Large intestine (tissue), 12 donors: ENCODE measurements around the gene RHOG. TPM values are rescaled to one million over a fixed set of nuclear protein-coding genes. Genes with fewer than 3 reads are reported as not detected.

Source experiments
- DNase-seq, 2 donors: peaks; one replicate each; pipeline versions ENCODE4 v3.0.0 to v3.0.0-alpha.2; 2013
- H3K27ac ChIP-seq: one replicate; pipeline ENCODE4 v1.5.1; 2013; ENCODE audit warnings: low read length
- H3K27me3 ChIP-seq: 2 replicates; pipeline ENCODE4 v1.6.1; 2013; ENCODE audit warnings: low read length; ENCODE audit not compliant: control insufficient read depth, insufficient read depth
- H3K36me3 ChIP-seq: 2 replicates; pipeline ENCODE4 v1.6.1; 2013; ENCODE audit warnings: low read length; ENCODE audit not compliant: control insufficient read depth, insufficient read depth
- H3K4me1 ChIP-seq: one replicate; pipeline ENCODE4 v1.6.1; 2013; ENCODE audit warnings: low read length; ENCODE audit not compliant: control insufficient read depth, insufficient read depth
- H3K4me3 ChIP-seq: one replicate; pipeline ENCODE4 v1.5.1; 2013; ENCODE audit warnings: low read length
- H3K9me3 ChIP-seq: one replicate; pipeline ENCODE4 v1.6.1; 2013; ENCODE audit warnings: mild to moderate bottlenecking, low read depth, low read length, moderate library complexity; ENCODE audit not compliant: control insufficient read depth
- WGBS: methylation state at CpG from one replicate; pipeline ENCODE4 v1.1.5; 2013; ENCODE audit warnings: low lambda C conversion rate; ENCODE audit not compliant: insufficient coverage; 5-methylcytosine and 5-hydroxymethylcytosine counted together
- long read RNA-seq, 11 donors: transcript quantifications; one replicate each; lab custom pipeline, GENCODE V29; 2026
- polyA plus RNA-seq: library from polyadenylated mRNA; unstranded; fragments of 120-200 nt; gene quantifications from one replicate; pipeline ENCODE4 v1.2.1, GENCODE V29; 2013

RHOG gene
- polyA plus RNA-seq, result 48.9 TPM
- long read RNA-seq, donor 1, transcript RHOG-201 (2 exons, 1,319 nt), result major isoform, 7 of 7 reads
- long read RNA-seq, donor 1, partial matches to known transcripts, result 0 of 7 reads
- long read RNA-seq, donor 1, other reads (novel, unspliced or antisense), result 0 of 7 reads
- long read RNA-seq, donor 2, transcript RHOG-201 (2 exons, 1,319 nt), result major isoform, 21 of 53 reads
- long read RNA-seq, donor 2, partial matches to known transcripts, result 31 of 53 reads
- long read RNA-seq, donor 2, other reads (novel, unspliced or antisense), result 0 of 53 reads
- long read RNA-seq, donor 3, result 0 reads
- long read RNA-seq, donor 4, partial matches to known transcripts, result 0 of 4 reads
- long read RNA-seq, donor 4, other reads (novel, unspliced or antisense), result 0 of 4 reads
- long read RNA-seq, donor 5, transcript RHOG-201 (2 exons, 1,319 nt), result major isoform, 13 of 13 reads
- long read RNA-seq, donor 5, partial matches to known transcripts, result 0 of 13 reads
- long read RNA-seq, donor 5, other reads (novel, unspliced or antisense), result 0 of 13 reads
- long read RNA-seq, donor 6, transcript RHOG-201 (2 exons, 1,319 nt), result major isoform, 24 of 25 reads
- long read RNA-seq, donor 6, partial matches to known transcripts, result 0 of 25 reads
- long read RNA-seq, donor 6, other reads (novel, unspliced or antisense), result 0 of 25 reads
- long read RNA-seq, donor 7, transcript RHOG-201 (2 exons, 1,319 nt), result major isoform, 12 of 12 reads
- long read RNA-seq, donor 7, partial matches to known transcripts, result 0 of 12 reads
- long read RNA-seq, donor 7, other reads (novel, unspliced or antisense), result 0 of 12 reads
- long read RNA-seq, donor 8, transcript RHOG-201 (2 exons, 1,319 nt), result major isoform, 30 of 31 reads
- long read RNA-seq, donor 8, partial matches to known transcripts, result 0 of 31 reads
- long read RNA-seq, donor 8, other reads (novel, unspliced or antisense), result 0 of 31 reads
- long read RNA-seq, donor 9, transcript RHOG-201 (2 exons, 1,319 nt), result major isoform, 14 of 14 reads
- long read RNA-seq, donor 9, partial matches to known transcripts, result 0 of 14 reads
- long read RNA-seq, donor 9, other reads (novel, unspliced or antisense), result 0 of 14 reads
- long read RNA-seq, donor 10, transcript RHOG-201 (2 exons, 1,319 nt), result major isoform, 19 of 19 reads
- long read RNA-seq, donor 10, partial matches to known transcripts, result 0 of 19 reads
- long read RNA-seq, donor 10, other reads (novel, unspliced or antisense), result 0 of 19 reads
- long read RNA-seq, donor 11, transcript RHOG-201 (2 exons, 1,319 nt), result major isoform, 11 of 32 reads
- long read RNA-seq, donor 11, partial matches to known transcripts, result 21 of 32 reads
- long read RNA-seq, donor 11, other reads (novel, unspliced or antisense), result 0 of 32 reads

DNA sequence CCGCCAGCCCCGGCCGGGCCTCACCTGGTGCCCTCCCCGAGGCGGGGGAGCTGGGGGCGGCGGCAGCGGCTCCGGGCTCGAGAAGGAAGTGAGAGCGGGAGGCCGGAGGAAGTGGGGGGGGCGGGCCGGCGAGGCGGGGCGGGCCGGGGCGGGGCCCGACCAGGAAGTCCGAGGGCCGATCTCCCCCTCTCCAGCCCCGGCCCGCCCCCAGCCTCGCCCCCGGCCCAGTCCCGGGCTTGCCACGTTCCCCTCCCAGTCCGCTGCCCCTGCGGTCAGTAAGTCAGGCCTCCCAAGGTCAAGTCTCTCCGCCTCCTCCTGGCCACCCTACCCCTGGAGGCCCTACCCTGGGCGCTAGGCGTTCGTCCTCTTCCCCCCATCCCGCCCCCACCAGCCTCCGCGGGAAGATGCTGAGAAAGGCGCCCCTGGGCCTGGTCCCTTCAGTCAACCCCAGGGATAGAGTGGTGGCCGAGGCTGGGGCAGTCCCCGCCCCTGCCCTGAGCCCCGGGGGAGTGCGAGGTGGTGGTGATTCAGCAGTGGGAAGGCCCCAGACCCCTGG lies at the start of gene RHOG:
TSS of gene RHOG (minus strand) at position 90 of the 556 bp plus-strand sequence. CDS start 12,821 bp downstream, outside the sequence.
- Histone ChIP-seq H3K27ac (peak within 1 kb of the TSS; percentile 92), H3K36me3 (no peaks in the 10 kb centered on the region), H3K27me3 (no peaks in the 10 kb centered on the region), H3K9me3 (no peaks in the 10 kb centered on the region), H3K4me1 (peaks cover 13% of the 10 kb centered on the region), H3K4me3 (peak within 1 kb of the TSS; percentile 76)
- no CpG with 5 or more reads among the region's 42 CpGs for WGBS
- peak; percentile 60 to 85 for DNase-seq

DNA sequence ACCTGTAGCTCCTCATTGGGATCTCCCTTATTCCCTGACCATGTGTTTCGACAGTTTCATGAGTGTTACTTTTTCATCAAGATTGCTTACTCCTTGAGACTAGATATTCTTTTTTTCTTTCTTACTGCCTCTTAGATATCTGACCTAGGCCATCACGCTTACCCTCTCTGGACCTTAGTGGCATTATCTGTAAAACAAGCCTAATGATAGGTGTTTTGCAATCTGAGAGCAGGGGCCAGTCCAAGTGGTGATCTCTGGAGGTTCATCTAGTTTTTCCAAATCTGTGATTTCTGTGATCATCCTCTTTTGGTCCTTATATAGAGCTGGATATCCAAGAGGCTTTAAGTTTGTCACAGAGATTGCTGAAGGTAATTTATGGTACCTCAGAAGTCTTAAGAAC lies 49.3 kb upstream of the RHOG start:
- H3K36me3 ChIP-seq, result no peaks in the 10 kb centered on the region

DNA sequence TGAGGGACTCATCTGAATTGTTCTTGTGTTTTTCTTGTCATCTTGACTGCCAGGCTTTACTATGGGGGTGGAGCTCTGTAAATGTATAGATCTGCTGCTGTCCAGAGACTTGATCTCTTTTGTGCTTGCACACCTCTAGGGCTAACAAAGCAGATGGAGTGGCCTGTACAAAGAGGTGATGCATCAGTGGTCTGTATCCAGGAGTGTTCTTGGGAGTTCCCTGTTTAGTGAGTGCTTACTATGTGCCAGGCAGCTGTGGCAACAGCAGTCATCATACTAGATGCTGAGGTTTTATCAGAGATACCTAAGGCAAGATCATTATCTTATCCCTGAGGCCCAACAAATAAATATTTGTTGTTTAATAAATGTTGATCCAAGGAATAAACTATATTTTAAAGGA lies 48.1 kb upstream of the RHOG start:
- Histone ChIP-seq H3K27ac (no peak overlapping the region), H3K9me3 (no peaks in the 10 kb centered on the region), H3K36me3 (no peaks in the 10 kb centered on the region), H3K4me1 (no peaks in the 10 kb centered on the region), H3K27me3 (no peaks in the 10 kb centered on the region), H3K4me3 (no peak overlapping the region)
- no peak for DNase-seq

More for the DNA sequence above, 49.3 kb upstream of the RHOG start:
- 83% methylated on average over 2 of the region's 2 CpGs for WGBS
- no peaks in the 10 kb centered on the region for H3K9me3 ChIP-seq
- no peak overlapping the region for H3K4me3 ChIP-seq
- H3K27me3 ChIP-seq, result no peaks in the 10 kb centered on the region
- no peak overlapping the region for H3K27ac ChIP-seq
- H3K4me1 ChIP-seq, result no peaks in the 10 kb centered on the region
- no peak for DNase-seq

DNA sequence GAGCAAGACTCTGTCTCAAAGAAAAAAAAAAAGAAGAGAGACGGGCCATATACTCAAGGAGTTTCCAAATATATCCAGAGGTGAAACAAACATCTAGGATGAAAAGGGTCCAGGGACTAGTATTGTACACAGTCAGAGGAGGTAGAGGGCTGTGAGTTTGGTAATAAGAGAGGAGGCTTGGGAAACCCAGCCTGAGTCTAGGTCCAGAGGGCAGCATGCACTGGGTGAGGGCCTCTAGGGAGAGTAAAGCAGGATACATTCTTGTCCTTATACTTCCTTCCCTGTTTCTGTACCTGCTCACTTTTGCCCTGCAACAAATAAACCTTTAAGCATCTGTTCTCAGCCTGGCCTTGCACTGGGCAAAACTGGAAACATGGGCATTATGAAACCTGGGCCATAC lies 46.2 kb upstream of the RHOG start:
- peak; percentile 19 to 62 for DNase-seq
- Histone ChIP-seq H3K27ac (no peak overlapping the region), H3K9me3 (no peaks in the 10 kb centered on the region), H3K27me3 (no peaks in the 10 kb centered on the region), H3K4me1 (no peaks in the 10 kb centered on the region), H3K4me3 (no peak overlapping the region), H3K36me3 (no peaks in the 10 kb centered on the region)
- no CpG with 5 or more reads among the region's 1 CpG for WGBS

DNA sequence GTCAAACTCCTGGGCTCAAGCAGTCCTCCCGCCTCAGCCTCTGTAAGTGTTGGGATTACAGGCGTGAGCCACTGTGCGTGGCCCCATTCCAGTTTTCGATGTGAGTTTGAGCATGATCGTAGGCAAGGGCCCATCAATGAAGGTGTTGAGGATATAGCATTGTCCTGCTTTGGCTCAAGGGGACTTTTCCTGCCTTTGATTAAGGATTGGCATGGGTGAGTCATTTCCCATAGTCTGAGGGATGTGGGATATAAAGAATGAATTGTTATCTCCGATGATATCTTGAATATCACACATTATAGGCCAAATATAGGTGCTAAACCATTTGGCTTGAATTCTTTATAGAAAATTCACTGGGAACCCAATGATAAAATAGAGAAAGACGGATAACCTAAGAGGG lies 45.1 kb upstream of the RHOG start:
- no peaks in the 10 kb centered on the region for H3K4me1 ChIP-seq
- no peaks in the 10 kb centered on the region for H3K36me3 ChIP-seq
- H3K27me3 ChIP-seq, result no peaks in the 10 kb centered on the region
- no peak overlapping the region for H3K27ac ChIP-seq
- DNase-seq, result no peak
- WGBS, result 100% methylated on average over 1 of the region's 7 CpGs
- no peaks in the 10 kb centered on the region for H3K9me3 ChIP-seq
- H3K4me3 ChIP-seq, result no peak overlapping the region

DNA sequence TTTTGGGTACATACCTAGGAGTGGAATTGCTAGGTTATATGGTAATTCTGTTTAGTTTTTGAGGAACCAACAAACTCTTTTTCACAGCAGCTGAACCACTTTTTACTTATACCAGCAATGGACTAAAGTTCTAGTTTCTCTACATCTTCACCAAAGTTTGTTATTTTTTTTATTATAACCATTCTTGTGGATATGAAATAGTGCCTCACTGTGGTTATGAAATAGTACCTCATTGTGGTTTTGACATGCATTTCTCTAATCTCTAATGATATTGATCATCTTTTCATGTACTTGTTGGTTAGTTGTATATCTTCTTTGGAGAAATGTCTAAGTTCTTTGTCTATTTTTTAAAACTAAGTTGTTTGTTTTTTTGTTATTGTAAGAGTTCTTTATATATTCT lies 41.9 kb upstream of the RHOG start:
- Histone ChIP-seq H3K4me1 (peaks cover 12% of the 10 kb centered on the region), H3K36me3 (no peaks in the 10 kb centered on the region), H3K9me3 (no peaks in the 10 kb centered on the region), H3K27ac (no peak overlapping the region), H3K27me3 (no peaks in the 10 kb centered on the region), H3K4me3 (no peak overlapping the region)
- DNase-seq, result no peak

DNA sequence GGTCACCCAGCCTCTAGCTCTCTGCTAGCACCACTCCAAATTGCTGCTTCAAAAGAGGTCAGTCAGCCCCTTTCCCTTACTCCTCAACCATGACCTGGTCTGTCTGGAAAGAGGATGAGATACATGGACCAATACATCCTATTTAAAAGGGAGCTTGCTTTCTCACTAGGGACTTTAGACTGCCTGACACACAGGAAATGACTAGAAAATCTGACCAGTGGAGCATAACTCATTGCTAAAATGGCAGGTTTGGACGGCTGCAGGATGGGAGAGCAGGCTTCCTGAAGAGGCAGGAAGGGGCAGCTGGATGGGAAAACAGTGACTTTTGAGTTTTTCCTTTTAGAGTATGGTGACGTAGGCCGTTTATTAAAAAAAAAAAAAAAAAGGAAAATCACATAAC lies 40.0 kb upstream of the RHOG start:
- Histone ChIP-seq H3K4me3 (no peak overlapping the region), H3K4me1 (peaks cover 12% of the 10 kb centered on the region), H3K27ac (no peak overlapping the region), H3K27me3 (no peaks in the 10 kb centered on the region), H3K9me3 (no peaks in the 10 kb centered on the region), H3K36me3 (no peaks in the 10 kb centered on the region)
- no peak for DNase-seq
- 100% methylated on average over 2 of the region's 3 CpGs for WGBS

DNA sequence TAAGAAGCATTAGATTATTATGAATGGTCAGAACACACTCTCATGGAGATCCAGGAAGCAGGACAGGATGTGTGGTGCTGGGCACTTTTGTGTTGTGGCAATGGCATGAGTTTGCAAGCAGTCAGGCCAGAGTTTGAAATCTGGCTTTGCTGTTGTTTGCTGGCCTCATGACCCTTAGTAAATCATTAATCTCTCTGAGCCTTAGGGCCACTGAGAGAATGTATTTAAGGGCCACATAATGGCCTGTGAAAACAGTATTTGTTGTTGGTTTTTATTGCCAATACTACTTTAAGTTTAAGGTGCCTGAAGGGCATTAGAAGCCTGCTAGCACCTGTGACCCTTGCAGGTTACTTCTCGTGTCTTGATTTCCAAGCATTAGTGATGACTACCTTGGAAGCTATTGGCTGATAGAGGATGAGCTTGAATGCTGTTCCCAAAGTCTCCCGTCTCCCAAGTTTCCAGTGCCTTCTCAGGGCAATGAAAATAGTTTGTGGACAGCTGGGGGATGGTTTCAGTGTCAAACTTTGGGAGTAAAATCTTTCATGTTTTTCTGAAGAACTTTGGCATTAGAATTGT lies 39.3 kb upstream of the RHOG start:
- H3K9me3 ChIP-seq, result no peaks in the 10 kb centered on the region
- DNase-seq, result peak in 1 of 2 donors; percentile 55

DNA sequence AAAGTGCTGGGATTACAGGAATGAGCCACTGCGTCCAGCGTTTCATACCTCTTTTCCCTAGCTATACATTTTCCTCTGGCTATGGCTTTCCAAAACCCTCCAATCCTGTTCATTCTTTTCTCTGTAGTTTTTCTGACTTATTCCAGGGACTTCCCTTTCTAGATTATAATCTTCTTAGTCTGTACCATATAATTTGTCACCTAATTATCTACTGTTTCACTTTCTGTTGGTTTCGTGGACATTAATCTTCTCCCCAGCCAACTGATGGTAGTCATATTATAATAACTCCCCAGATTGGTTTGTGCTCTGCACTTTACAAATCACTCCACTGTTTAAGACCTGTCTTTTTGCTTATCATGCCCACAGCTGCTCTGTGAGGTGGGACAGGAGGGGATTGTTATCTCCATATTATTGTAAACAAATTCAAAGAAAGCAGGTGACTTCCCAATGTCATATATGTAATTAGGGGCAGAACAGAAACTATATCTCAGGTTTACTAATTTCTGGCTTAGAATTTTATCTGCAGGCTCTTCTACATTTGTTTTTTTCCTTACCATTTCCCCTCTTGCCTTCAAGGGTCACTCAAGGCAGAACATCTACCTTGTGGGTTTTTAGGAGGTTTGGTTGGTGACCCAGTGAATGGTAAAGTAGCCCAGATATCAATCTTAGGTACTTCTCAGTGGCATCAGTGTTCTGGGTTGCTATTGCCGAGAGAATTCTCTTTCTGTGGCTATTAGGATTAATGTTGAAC lies 38.6 kb upstream of the RHOG start:
- H3K36me3 ChIP-seq, result no peaks in the 10 kb centered on the region
- H3K9me3 ChIP-seq, result no peaks in the 10 kb centered on the region
- H3K27me3 ChIP-seq, result no peaks in the 10 kb centered on the region
- H3K4me1 ChIP-seq, result peaks cover 12% of the 10 kb centered on the region
- WGBS, result 100% methylated on average over 1 of the region's 4 CpGs
- DNase-seq, result no peak
- no peak overlapping the region for H3K27ac ChIP-seq
- no peak overlapping the region for H3K4me3 ChIP-seq

More for the DNA sequence above, 39.3 kb upstream of the RHOG start:
- WGBS, result no CpG with 5 or more reads among the region's 2 CpGs
- Histone ChIP-seq H3K4me1 (peaks cover 12% of the 10 kb centered on the region), H3K27me3 (no peaks in the 10 kb centered on the region), H3K4me3 (no peak overlapping the region), H3K27ac (no peak overlapping the region), H3K36me3 (no peaks in the 10 kb centered on the region)
